NCI-H524 (cell line): ENCODE data around the gene GTPBP4.
"Not testable (repeated sequence)": the region's sequence is repeated elsewhere in the genome, so short reads cannot be mapped to it uniquely, and the experiment has no call there.

Experiments
- DNase-seq, 2 experiments: peaks; one replicate each; lab custom pipeline; 2025; lab: John Stamatoyannopoulos, UW

The GTPBP4 gene

GRCh38 chr10:988667-989545 lies 672 bp downstream of the GTPBP4 start:
- no peak for DNase-seq

GRCh38 chr10:990808-991207 lies 2.6 kb downstream of the GTPBP4 start:
- no peak for DNase-seq

- no peak for DNase-seq
Measured at GRCh38 chr10:992467-992866, 4.2 kb downstream of the GTPBP4 start.

- DNase-seq: no peak
Measured at GRCh38 chr10:992871-993270, 4.6 kb downstream of the GTPBP4 start.

- no peak for DNase-seq
Measured at GRCh38 chr10:994836-995558, 6.8 kb downstream of the GTPBP4 start.

- no peak for DNase-seq
Measured at GRCh38 chr10:995559-995926, 7.3 kb downstream of the GTPBP4 start.

- DNase-seq: no peak
Measured at GRCh38 chr10:996031-996430, 7.8 kb downstream of the GTPBP4 start.

- DNase-seq: no peak
Measured at GRCh38 chr10:997266-998022, 9.2 kb downstream of the GTPBP4 start.

- DNase-seq: no peak
Measured at GRCh38 chr10:1002425-1003006, 14.3 kb downstream of the GTPBP4 start.

GRCh38 chr10:1003884-1004670 lies 15.8 kb downstream of the GTPBP4 start:
- no peak for DNase-seq

GRCh38 chr10:1006573-1006972 lies 18.3 kb downstream of the GTPBP4 start:
- DNase-seq: no peak

- DNase-seq: no peak
Measured at GRCh38 chr10:1007583-1007982, 19.3 kb downstream of the GTPBP4 start.

- no peak for DNase-seq
Measured at GRCh38 chr10:1009071-1009494, 20.8 kb downstream of the GTPBP4 start.

- DNase-seq: not testable (repeated sequence)
Measured at GRCh38 chr10:1009947-1010346, 21.7 kb downstream of the GTPBP4 start.

GRCh38 chr10:1010703-1011102 lies 22.5 kb downstream of the GTPBP4 start:
- DNase-seq: no peak

GRCh38 chr10:1011696-1012095 lies 23.5 kb downstream of the GTPBP4 start:
- no peak for DNase-seq

GRCh38 chr10:1015688-1016087 lies 27.5 kb downstream of the GTPBP4 start:
- DNase-seq: no peak

- DNase-seq: no peak
Measured at GRCh38 chr10:1019362-1019761, 31.1 kb downstream of the GTPBP4 start.

GRCh38 chr10:1020460-1020859 lies 32.2 kb downstream of the GTPBP4 start:
- no peak for DNase-seq

- DNase-seq: no peak
Measured at GRCh38 chr10:1020958-1021357, 32.7 kb downstream of the GTPBP4 start.

GRCh38 chr10:1022413-1022812 lies 34.2 kb downstream of the GTPBP4 start:
- DNase-seq: no peak
